Epithelial cell of esophagus (primary cell): ENCODE results near the gene CLCN2.

Experiments used
- DNase-seq: peaks from one replicate; pipeline ENCODE4 v3.0.0; 2010; ENCODE audit warnings: low read depth
- H3K4me3 ChIP-seq: 2 replicates; pipeline ENCODE4 v1.5.1; 2011; ENCODE audit warnings: mild to moderate bottlenecking, low read length, control low read depth
- CTCF ChIP-seq: IDR thresholded peaks from 2 replicates; pipeline ENCODE4 v1.5.1; 2011; ENCODE audit warnings: low read depth, mild to moderate bottlenecking, low read length, control low read depth, inconsistent platforms; ENCODE audit not compliant: insufficient read depth; ENCODE audit errors: missing control alignments

CLCN2 gene

GRCh38 chr3:184375747-184376461 lies 14.5 kb upstream of the CLCN2 start:
- no peak for TF ChIP-seq CTCF
- no peak for DNase-seq
- no peak overlapping the region for H3K4me3 ChIP-seq

- no peak for DNase-seq
- TF ChIP-seq CTCF, result no peak
- H3K4me3 ChIP-seq, result no peak overlapping the region
Measured at GRCh38 chr3:184373422-184373821, 12.0 kb upstream of the CLCN2 start.

GRCh38 chr3:184372911-184373310 lies 11.5 kb upstream of the CLCN2 start:
- TF ChIP-seq CTCF, result no peak
- no peak for DNase-seq
- H3K4me3 ChIP-seq, result no peak overlapping the region

- no peak for DNase-seq
- TF ChIP-seq CTCF, result no peak
- H3K4me3 ChIP-seq, result no peak overlapping the region
Measured at GRCh38 chr3:184372296-184372821, 11.0 kb upstream of the CLCN2 start.

GRCh38 chr3:184371570-184372018 lies 10.2 kb upstream of the CLCN2 start:
- H3K4me3 ChIP-seq, result no peak overlapping the region
- peak; percentile 100 for TF ChIP-seq CTCF
- peak; percentile 88 for DNase-seq

- DNase-seq, result no peak
- H3K4me3 ChIP-seq, result no peak overlapping the region
- TF ChIP-seq CTCF, result no peak
Measured at GRCh38 chr3:184368586-184369183, 7.3 kb upstream of the CLCN2 start.

- no peak for TF ChIP-seq CTCF
- no peak overlapping the region for H3K4me3 ChIP-seq
- DNase-seq, result no peak
Measured at GRCh38 chr3:184368116-184368515, 6.7 kb upstream of the CLCN2 start.
